GM19397 (cell line): ENCODE data around the gene KL.
A peak's percentile ranks its signal among the peaks of the same experiment; 100 is the strongest.

Source experiments
- ATAC-seq: cut with Tn5 transposase; IDR thresholded peaks from one replicate; pipeline ENCODE4 v1.9.1; 2021; ENCODE audit warnings: mild to moderate bottlenecking, moderate library complexity; ENCODE audit not compliant: unreplicated experiment

KL gene

GRCh38 chr13:33109271-33109697 lies 93.1 kb downstream of the KL start:
- no peak for ATAC-seq

GRCh38 chr13:33109801-33110200 lies 93.6 kb downstream of the KL start:
- no peak for ATAC-seq

- ATAC-seq = no peak
Observed at GRCh38 chr13:33110386-33110712, 94.1 kb downstream of the KL start.

- ATAC-seq = peak; percentile 51
Observed at GRCh38 chr13:33110713-33111413, 94.6 kb downstream of the KL start.

GRCh38 chr13:33111414-33112110 lies 95.3 kb downstream of the KL start:
- ATAC-seq = peak; percentile 19

GRCh38 chr13:33112766-33113165 lies 96.5 kb downstream of the KL start:
- ATAC-seq = no peak

GRCh38 chr13:33114146-33114545 lies 97.9 kb downstream of the KL start:
- ATAC-seq = no peak

GRCh38 chr13:33115274-33115673 lies 99.1 kb downstream of the KL start:
- ATAC-seq = no peak
